GM19099 (cell line): ENCODE results near the gene OPN1MW3.
"Not testable (repeated sequence)": the region's sequence is repeated elsewhere in the genome, so short reads cannot be mapped to it uniquely, and the experiment has no call there.

Experiments used
- POLR2A ChIP-seq: IDR thresholded peaks from 3 replicates; pipeline ENCODE4 v1.6.1; 2011; ENCODE audit warnings: low read depth; ENCODE audit not compliant: insufficient read length; ENCODE audit errors: extremely low read depth

The OPN1MW3 gene

GRCh38 chrX:154257282-154257681 is at the start of gene OPN1MW3:
Gene OPN1MW3 (plus strand): TSS chrX:154257582. CDS start chrX:154257620, 38 bp downstream.
- not testable (repeated sequence) for TF ChIP-seq POLR2A

DNA sequence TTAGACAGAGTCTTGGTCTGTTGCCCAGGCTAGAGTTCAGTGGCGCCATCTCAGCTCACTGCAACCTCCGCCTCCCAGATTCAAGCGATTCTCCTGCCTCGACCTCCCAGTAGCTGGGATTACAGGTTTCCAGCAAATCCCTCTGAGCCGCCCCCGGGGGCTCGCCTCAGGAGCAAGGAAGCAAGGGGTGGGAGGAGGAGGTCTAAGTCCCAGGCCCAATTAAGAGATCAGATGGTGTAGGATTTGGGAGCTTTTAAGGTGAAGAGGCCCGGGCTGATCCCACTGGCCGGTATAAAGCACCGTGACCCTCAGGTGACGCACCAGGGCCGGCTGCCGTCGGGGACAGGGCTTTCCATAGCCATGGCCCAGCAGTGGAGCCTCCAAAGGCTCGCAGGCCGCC is 37.9 kb upstream of the OPN1MW3 start, which contains the start of gene OPN1MW2:
Gene OPN1MW2, plus strand, starts transcription at position 301 of the 400 bp plus-strand sequence. Its CDS starts 60 bp downstream, at position 361.
- not testable (repeated sequence) for TF ChIP-seq POLR2A

- no peak for TF ChIP-seq POLR2A
Measured at GRCh38 chrX:154294791-154295574, 37.6 kb downstream of the OPN1MW3 start, which contains the start of gene TEX28. Gene TEX28 (minus strand): TSS chrX:154295124. CDS start chrX:154292117, 3,007 bp downstream.

DNA sequence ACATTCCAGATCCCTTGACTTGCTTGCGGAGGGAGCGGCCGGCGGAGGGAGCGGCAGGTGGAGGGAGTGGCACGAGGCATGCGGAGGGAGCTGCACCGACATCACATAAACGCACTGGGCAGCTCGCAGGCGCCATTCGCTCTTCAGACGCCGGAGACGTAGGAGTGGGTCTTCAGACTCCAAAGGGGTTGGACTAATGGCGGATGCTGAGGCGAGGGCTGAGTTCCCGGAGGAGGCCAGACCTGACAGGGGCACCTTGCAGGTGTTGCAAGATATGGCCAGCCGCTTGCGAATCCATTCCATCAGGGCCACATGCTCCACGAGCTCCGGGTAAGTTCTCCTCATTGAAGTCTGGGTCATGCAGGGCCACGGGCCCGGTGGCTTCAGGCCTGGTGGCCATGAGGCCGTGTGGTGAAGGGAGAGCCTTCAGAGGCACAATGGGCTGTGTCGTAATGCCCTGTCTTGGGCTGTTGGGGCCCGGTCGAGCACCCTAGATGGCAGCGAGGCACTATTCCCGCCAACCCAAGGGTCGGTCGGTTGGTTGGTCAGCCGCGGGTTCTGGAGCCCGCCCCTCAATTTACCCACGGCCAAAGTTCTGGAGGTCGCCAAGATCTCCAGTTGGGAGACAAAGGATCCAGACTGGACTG is 38.4 kb downstream of the OPN1MW3 start, which contains the start of gene TKTL1:
Gene TKTL1, plus strand, starts transcription at position 132 of the 647 bp plus-strand sequence. Its CDS starts 65 bp downstream, at position 197.
- TF ChIP-seq POLR2A: no peak

DNA sequence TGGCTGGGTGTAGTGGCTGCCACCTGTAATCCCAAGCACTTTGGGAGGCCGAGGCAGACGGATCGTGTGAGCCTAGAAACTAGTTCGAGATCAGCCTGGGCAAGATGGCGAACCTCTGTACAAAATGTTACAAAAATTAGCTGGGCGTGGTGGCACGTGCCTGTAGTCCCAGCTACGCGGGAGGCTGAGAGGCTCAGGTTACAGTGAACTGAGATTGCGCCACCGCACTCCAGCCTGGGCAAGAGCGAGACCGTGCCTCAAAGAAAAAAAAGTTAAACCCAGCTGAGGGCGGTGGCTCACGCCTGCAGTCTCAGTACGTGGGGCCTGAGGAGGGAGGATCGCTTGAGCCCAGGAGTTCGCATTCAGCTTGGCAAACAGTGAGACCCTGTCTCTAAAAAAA is 39.3 kb downstream of the OPN1MW3 start:
- TF ChIP-seq POLR2A: no peak

DNA sequence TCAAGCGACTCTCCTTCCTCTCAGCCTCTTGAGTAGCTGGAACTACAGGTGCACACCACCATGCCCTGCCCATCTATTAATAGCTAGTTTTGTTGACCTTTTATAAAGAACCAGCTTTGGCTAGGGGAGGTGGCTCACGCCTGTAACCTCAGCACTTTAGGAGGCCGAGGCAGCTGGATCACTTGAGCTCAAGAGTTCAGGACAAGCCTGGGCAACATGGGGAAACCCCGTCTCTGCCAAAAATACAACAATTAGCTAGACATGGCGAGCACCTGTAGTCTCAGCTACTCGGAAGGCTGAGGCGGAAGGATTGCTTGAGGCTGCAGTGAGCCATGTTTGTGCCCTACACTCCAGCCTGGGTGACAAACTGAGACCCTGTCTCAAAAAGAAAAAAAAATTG is 40.9 kb downstream of the OPN1MW3 start:
- no peak for TF ChIP-seq POLR2A

DNA sequence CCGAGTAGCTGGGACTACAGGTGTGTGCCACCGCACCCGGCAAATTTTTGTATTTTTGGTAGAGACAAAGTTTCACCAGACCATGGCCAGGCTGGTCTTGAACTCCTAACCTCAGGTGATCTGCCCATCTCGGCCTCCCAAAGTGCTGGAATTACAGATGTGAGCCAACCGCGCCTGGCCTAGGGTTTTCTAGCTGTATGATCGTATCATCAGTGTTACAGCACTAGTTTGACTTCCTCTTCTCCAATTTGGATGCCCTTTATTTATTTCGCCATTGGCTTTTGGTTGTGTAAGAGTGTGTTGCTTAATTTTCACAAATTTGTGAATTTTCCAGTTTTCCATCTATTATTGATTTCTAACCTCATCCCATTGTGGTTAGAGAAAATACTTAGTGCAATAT is 43.4 kb downstream of the OPN1MW3 start:
- no peak for TF ChIP-seq POLR2A

DNA sequence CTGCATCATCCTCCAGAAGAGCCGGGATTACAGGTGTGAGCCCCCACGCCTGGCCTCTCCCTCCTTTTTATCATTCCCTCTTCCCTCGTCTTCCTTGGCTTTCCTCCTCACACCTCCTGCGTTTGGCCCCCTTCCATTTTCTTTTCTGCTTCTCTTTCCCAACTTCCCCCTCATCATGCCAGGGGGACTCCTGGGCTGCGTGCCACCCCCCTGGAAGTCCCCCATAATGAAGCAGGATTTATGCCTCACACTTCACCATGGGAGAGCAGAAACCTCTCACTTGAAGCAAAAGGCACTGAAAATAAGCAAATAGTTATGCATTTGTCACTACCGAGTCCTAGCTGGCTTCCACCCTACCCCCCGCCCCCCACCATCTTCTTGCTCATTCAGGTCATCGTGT is 46.1 kb downstream of the OPN1MW3 start:
- no peak for TF ChIP-seq POLR2A

GRCh38 chrX:154304846-154305245 is 47.5 kb downstream of the OPN1MW3 start:
- TF ChIP-seq POLR2A: no peak

GRCh38 chrX:154305541-154306205 is 48.3 kb downstream of the OPN1MW3 start:
- TF ChIP-seq POLR2A: no peak

DNA sequence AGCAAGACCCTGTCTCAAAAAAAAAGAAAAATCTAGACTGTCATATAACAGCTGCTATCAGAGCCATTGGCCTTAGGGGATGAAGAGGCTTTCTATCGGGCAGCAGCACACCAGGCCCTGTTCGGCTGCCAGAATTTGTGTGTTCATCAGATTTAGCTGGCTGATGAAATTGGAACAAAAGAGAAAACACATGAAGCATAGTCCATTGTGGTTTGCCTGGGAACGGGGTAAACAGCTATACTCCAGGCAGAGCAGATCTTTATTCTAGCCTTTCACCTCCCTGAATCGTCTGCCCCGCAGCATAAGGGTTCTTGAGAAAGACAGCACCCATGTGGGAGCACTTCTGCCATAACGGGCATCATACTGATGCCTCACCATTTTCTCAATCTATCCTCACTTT is 49.8 kb downstream of the OPN1MW3 start:
- no peak for TF ChIP-seq POLR2A

DNA sequence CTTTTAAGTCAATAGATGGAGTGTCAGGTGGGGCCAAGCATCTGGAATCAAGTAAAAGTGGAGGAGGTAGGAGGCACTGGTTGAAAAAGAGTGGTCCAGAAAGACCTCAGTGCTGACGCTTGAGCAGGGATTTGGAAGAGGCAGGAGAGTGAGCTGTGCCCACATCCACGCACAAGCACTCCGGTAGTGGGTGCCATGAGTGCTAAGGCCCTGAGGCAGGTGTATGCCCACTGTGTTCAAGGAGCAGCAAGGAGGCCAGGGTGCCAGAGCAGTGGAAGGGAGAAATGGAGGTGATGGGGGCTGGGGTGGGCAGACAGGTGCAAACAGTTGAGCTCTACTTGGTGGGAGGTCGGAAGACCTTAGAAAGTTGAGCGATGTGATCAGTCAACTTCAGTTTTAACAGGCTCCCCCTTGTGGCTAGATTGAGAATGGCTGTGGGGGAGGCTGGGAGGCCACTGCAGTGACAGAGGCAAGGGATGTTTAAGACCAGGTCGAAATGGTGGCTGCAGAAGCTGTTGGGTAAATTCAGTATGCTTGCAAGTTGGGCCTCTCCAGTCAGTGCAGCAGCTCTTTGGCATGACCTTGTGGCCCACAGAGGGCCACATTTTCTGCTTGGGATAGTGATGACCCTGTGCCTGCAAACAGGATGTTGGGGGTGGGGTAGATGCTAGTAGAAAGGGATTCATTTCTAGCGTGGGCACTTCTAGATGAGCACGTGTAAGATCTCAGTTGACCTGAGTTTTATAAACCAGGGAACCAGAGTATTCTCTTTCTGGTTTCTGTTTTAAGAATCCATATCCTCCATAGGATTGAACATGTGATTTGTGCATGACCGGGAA is 50.9 kb downstream of the OPN1MW3 start:
- TF ChIP-seq POLR2A: no peak

DNA sequence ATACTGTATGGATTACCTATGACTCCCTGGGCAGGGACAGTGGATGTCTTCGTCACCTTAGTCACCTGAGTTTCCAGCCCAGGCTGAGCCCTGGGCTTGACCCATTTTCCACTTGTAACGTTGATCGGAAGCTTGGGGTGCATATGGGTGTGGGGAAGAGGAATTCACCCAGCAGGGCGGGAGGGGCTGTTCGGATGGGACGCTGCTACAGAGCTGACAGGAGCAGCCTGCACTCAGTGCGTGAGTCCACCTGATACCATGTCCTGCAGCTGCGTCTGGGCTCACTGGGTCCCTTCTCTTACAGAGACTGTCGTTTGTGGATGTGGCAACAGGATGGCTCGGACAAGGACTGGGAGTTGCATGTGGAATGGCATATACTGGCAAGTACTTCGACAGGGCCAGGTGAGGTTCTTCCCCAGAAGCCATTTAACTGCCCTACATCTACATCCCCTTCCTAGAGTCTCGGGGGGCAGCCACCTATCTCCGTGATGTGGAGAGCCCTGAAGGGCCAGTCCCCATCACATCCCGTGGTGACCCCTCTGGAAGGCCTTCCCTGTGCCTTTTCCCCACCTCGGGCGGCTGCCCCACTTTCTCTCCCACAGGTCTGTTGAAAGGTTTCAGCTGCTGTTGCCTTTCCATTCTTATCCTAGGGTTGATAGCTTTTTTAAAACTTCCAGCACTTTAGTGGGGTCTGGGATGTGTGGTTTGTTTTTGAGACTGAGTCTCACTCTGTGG is 51.8 kb downstream of the OPN1MW3 start:
- TF ChIP-seq POLR2A: no peak

DNA sequence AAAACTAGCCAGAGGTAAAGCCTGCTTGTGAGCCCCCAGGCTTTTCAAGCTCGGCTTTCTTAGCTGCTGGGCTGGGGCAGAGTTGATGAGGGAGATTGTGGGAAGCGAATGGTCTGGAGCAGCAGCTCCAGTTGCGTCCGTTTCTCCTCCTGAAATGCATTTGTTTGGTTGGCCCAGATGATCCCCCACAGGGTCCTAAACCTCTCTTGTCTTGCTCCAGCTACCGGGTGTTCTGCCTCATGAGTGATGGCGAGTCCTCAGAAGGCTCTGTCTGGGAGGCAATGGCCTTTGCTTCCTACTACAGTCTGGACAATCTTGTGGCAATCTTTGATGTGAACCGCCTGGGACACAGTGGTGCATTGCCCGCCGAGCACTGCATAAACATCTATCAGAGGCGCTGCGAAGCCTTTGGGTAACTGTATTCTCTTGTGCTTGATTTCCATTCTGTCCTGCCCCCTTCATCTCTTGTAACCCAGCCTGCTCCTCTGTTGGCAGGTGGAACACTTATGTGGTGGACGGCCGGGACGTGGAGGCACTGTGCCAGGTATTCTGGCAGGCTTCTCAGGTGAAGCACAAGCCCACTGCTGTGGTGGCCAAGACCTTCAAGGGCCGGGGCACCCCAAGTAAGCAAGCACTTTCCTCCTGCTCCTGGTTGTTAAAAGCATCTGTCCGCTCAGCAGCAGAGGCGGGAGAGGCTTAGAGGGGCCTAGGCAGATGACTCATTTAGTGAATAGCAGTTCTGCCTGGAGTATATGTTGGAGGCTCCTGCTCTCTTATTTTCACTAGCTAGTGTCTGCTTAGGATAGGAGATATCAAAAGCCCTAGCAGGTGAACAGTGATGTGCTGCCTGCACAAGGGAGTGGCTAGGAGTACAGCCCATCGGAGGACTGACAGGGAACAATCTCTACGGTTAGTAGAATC is 53.5 kb downstream of the OPN1MW3 start:
- TF ChIP-seq POLR2A: no peak
